ENCODE measurements around the gene KL. TPM values are rescaled to one million over a fixed set of nuclear protein-coding genes. Genes with fewer than 3 reads are reported as not detected.

Gene KL
- total and polyA plus RNA-seq, 10 of the 15 experiments (the other 5 are each of a cell fraction or from before 2014, with no cell fraction given) = 0.08 to 2.1 (median 1.4) TPM

GRCh38 chr13:33017323-33017929 is 1.2 kb downstream of the KL start (continued):
- TF ChIP-seq CUX1 (IDR thresholded peaks at IDR 0.05; ENCODE audit: insufficient replicate concordance, low read depth, low read length) (no peak), BCL3 (IDR thresholded peaks at IDR 0.05; ENCODE audit: borderline replicate concordance, insufficient read depth, low read depth, low read length, poor library complexity, severe bottlenecking) (no peak), MTA3 (IDR thresholded peaks at IDR 0.05; ENCODE audit: borderline replicate concordance, low read length) (peak; percentile 8; the same call in 1 of the 2 replicates), EED (IDR thresholded peaks at IDR 0.05; ENCODE audit: low read depth) (no peak), TCF7 (IDR thresholded peaks at IDR 0.05; ENCODE audit: borderline replicate concordance) (no peak), USF2 (IDR thresholded peaks at IDR 0.05; ENCODE audit: borderline replicate concordance, low read depth, low read length) (peak; percentile 65; the same call in 1 of the 2 replicates), IKZF2 (IDR thresholded peaks at IDR 0.05) (peak; percentile 39; a peak in 2 of 4 replicates), RUNX3 (IDR thresholded peaks at IDR 0.05; ENCODE audit: low read length) (no peak; the same call in none of the 2 replicates), USF1 (IDR thresholded peaks at IDR 0.05; ENCODE audit: borderline replicate concordance, extremely low read length, insufficient read depth, low read depth, low read length) (peak; percentile 37), EGR1 (IDR thresholded peaks at IDR 0.05; ENCODE audit: borderline replicate concordance in 1 of 2, low read depth in 2 of 2, low read length in 2 of 2) (no peak), BCL11A (IDR thresholded peaks at IDR 0.05; ENCODE audit: low read depth, low read length) (no peak), MAX (IDR thresholded peaks at IDR 0.05; ENCODE audit: low read depth, low read length) (peak; percentile 45; the same call in 1 of the 2 replicates), EZH2 (IDR thresholded peaks at IDR 0.05; ENCODE audit: borderline replicate concordance, control insufficient read depth, low read depth, low read length) (no peak), ZSCAN29 (IDR thresholded peaks at IDR 0.05) (no peak), HDAC2 (IDR thresholded peaks at IDR 0.05) (no peak), NFIC (IDR thresholded peaks at IDR 0.05; ENCODE audit: low read depth, low read length) (no peak), PKNOX1 (IDR thresholded peaks at IDR 0.05) (no peak)

Measured in GM12878 (cell line).